WTC11 (cell line): Measurements from ENCODE around the gene DMAC1. TPM values are rescaled to one million over a fixed set of nuclear protein-coding genes. Genes with fewer than 3 reads are reported as not detected.

ENCODE experiments used
- ATAC-seq: fragments of 200-7000 bp; cut with Tn5 transposase; 2 replicates; pipeline ENCODE4 v1.10.0; 2021; ENCODE audit warnings: mild to moderate bottlenecking, moderate library complexity
- CTCF ChIA-PET: fragments of 300-600 bp; sonication (Branson Sonifier 250); formaldehyde crosslinking; loops from one replicate; lab custom pipeline; 2021; ENCODE audit warnings: antibody characterized with exemption; lab: Charles Lee
- POLR2A ChIA-PET: fragments of 350-600 bp; sonication (Branson Sonifier 250); formaldehyde crosslinking; loops from one replicate; lab custom pipeline; 2021; ENCODE audit warnings: antibody characterized with exemption; lab: Charles Lee
- DNase-seq: peaks from one replicate; pipeline ENCODE4 v3.0.0; 2021; ENCODE audit warnings: low spot score
- H3K27ac Mint-ChIP-seq: 2 replicates; pipeline ENCODE4 v1.8.0; 2021; ENCODE audit warnings: mixed read lengths
- H3K27me3 Mint-ChIP-seq: 2 replicates; pipeline ENCODE4 v1.8.0; 2021; ENCODE audit warnings: low read depth, mild to moderate bottlenecking, moderate library complexity, mixed read lengths
- H3K36me3 Mint-ChIP-seq: 2 replicates; pipeline ENCODE4 v1.8.0; 2021; ENCODE audit warnings: mixed read lengths
- H3K4me1 Mint-ChIP-seq: 2 replicates; pipeline ENCODE4 v1.8.0; 2022; ENCODE audit warnings: mixed read lengths
- H3K4me3 Mint-ChIP-seq: 2 replicates; pipeline ENCODE4 v1.8.0; 2021; ENCODE audit warnings: mild to moderate bottlenecking, moderate library complexity, mixed read lengths
- H3K9me3 Mint-ChIP-seq: 2 replicates; pipeline ENCODE4 v1.8.0; 2021; ENCODE audit warnings: mixed read lengths
- AR ChIP-seq: fragments of 250-450 bp; sonication (Bioruptor Pico); IDR thresholded peaks from 2 replicates; pipeline ENCODE4 v1.9.0; 2021; ENCODE audit warnings: mild to moderate bottlenecking
- ATF1 ChIP-seq: sonication (generic); formaldehyde crosslinking; IDR thresholded peaks from 2 replicates; pipeline ENCODE4 v1.8.1; 2023; ENCODE audit warnings: mild to moderate bottlenecking, moderate library complexity, missing genetic modification reagents
- ELF4 ChIP-seq: sonication (generic); formaldehyde crosslinking; IDR thresholded peaks from 2 replicates; pipeline ENCODE4 v1.8.1; 2022; ENCODE audit warnings: low read depth, mild to moderate bottlenecking, moderate library complexity, missing genetic modification reagents
- ESRRA ChIP-seq: sonication (generic); formaldehyde crosslinking; IDR thresholded peaks from 2 replicates; pipeline ENCODE4 v1.8.1; 2022; ENCODE audit warnings: mild to moderate bottlenecking, missing genetic modification reagents, borderline replicate concordance
- FOXJ3 ChIP-seq: sonication (generic); formaldehyde crosslinking; IDR thresholded peaks from 2 replicates; pipeline ENCODE4 v1.9.0; 2021; ENCODE audit warnings: missing genetic modification reagents, mild to moderate bottlenecking, borderline replicate concordance
- GRHL2 ChIP-seq: fragments of 250-450 bp; sonication (Bioruptor Pico); IDR thresholded peaks from 2 replicates; pipeline ENCODE4 v1.8.0; 2022; ENCODE audit warnings: mild to moderate bottlenecking, moderate library complexity; ENCODE audit not compliant: insufficient replicate concordance, severe bottlenecking
- IRF1 ChIP-seq: sonication (generic); formaldehyde crosslinking; IDR thresholded peaks from 2 replicates; pipeline ENCODE4 v1.8.0; 2023; ENCODE audit warnings: missing genetic modification reagents
- IRF2 ChIP-seq: sonication (generic); formaldehyde crosslinking; IDR thresholded peaks from 2 replicates; pipeline ENCODE4 v1.8.0; 2022; ENCODE audit warnings: low read depth, missing genetic modification reagents, borderline replicate concordance
- KAT7 ChIP-seq: sonication (generic); formaldehyde crosslinking; IDR thresholded peaks from 2 replicates; pipeline ENCODE4 v1.8.1; 2023; ENCODE audit warnings: missing genetic modification reagents, mild to moderate bottlenecking, borderline replicate concordance
- MXD4 ChIP-seq: fragments of 250-450 bp; sonication (Bioruptor Pico); IDR thresholded peaks from 2 replicates; pipeline ENCODE4 v1.8.0; 2021; ENCODE audit warnings: mild to moderate bottlenecking, moderate library complexity, borderline replicate concordance
- NR2C2 ChIP-seq: sonication (generic); formaldehyde crosslinking; IDR thresholded peaks from 2 replicates; pipeline ENCODE4 v1.8.0; 2022; ENCODE audit warnings: mild to moderate bottlenecking, missing genetic modification reagents
- RELA ChIP-seq: sonication (generic); formaldehyde crosslinking; IDR thresholded peaks from 2 replicates; pipeline ENCODE4 v1.8.1; 2022; ENCODE audit warnings: missing genetic modification reagents, mild to moderate bottlenecking, borderline replicate concordance
- RORB ChIP-seq: fragments of 250-450 bp; sonication (Bioruptor Pico); IDR thresholded peaks from 2 replicates; pipeline ENCODE4 v1.9.0; 2021; ENCODE audit warnings: mild to moderate bottlenecking
- SMAD3 ChIP-seq: sonication (generic); formaldehyde crosslinking; IDR thresholded peaks from 2 replicates; pipeline ENCODE4 v1.8.0; 2022; ENCODE audit warnings: missing genetic modification reagents, mild to moderate bottlenecking, borderline replicate concordance
- ZNF263 ChIP-seq: sonication (generic); formaldehyde crosslinking; IDR thresholded peaks from 2 replicates; pipeline ENCODE4 v1.8.1; 2022; ENCODE audit warnings: low read depth, mild to moderate bottlenecking, moderate library complexity, missing genetic modification reagents
- ZSCAN18 ChIP-seq: fragments of 250-450 bp; sonication (Bioruptor Pico); IDR thresholded peaks from 2 replicates; pipeline ENCODE4 v2.1.2; 2022; ENCODE audit warnings: mild to moderate bottlenecking, moderate library complexity
- total RNA-seq: library from RNA; stranded (reverse); gene quantifications from 3 replicates; pipeline ENCODE4 v1.2.3, GENCODE V29; 2021
- TF ChIP-seq, protein P1 (sequence below): sonication (generic); formaldehyde crosslinking; IDR thresholded peaks from 2 replicates; pipeline ENCODE4 v1.8.1; 2022; ENCODE audit warnings: low read depth, missing genetic modification reagents, borderline replicate concordance
- TF ChIP-seq, protein P2 (sequence below): sonication (generic); formaldehyde crosslinking; IDR thresholded peaks from 2 replicates; pipeline ENCODE4 v1.8.1; 2022; ENCODE audit warnings: mild to moderate bottlenecking, missing genetic modification reagents, moderate library complexity, borderline replicate concordance
- TF ChIP-seq, protein P3 (sequence below): sonication (generic); formaldehyde crosslinking; IDR thresholded peaks from 2 replicates; pipeline ENCODE4 v1.8.1; 2022; ENCODE audit warnings: missing genetic modification reagents, borderline replicate concordance
- TF ChIP-seq, protein P4 (sequence below): sonication (generic); formaldehyde crosslinking; conservative IDR thresholded peaks from 2 replicates; pipeline ENCODE4 v1.8.1; 2023; ENCODE audit warnings: mild to moderate bottlenecking, low read depth, missing genetic modification reagents, moderate library complexity

DMAC1 gene
- total RNA-seq, 1 experiment from 2014 or later: 71.2 TPM

GRCh38 chr9:7827056-7827455 lies 27.5 kb upstream of the DMAC1 start:
- ATAC-seq: no peak
- TF ChIP-seq NR2C2 (CRISPR knock-in tag) (no peak), AR (CRISPR knock-in tag) (no peak), SMAD3 (CRISPR knock-in tag) (no peak), GRHL2 (CRISPR knock-in tag) (no peak), MXD4 (CRISPR knock-in tag) (no peak), IRF2 (CRISPR knock-in tag) (no peak), ZNF263 (CRISPR knock-in tag) (no peak), KAT7 (CRISPR knock-in tag) (no peak), RORB (CRISPR knock-in tag) (no peak), ZSCAN18 (CRISPR knock-in tag) (no peak), FOXJ3 (no peak), IRF1 (CRISPR knock-in tag) (no peak), ELF4 (CRISPR knock-in tag) (no peak), ESRRA (CRISPR knock-in tag) (no peak), RELA (no peak), ATF1 (no peak)
- TF ChIP-seq, protein P1, sequence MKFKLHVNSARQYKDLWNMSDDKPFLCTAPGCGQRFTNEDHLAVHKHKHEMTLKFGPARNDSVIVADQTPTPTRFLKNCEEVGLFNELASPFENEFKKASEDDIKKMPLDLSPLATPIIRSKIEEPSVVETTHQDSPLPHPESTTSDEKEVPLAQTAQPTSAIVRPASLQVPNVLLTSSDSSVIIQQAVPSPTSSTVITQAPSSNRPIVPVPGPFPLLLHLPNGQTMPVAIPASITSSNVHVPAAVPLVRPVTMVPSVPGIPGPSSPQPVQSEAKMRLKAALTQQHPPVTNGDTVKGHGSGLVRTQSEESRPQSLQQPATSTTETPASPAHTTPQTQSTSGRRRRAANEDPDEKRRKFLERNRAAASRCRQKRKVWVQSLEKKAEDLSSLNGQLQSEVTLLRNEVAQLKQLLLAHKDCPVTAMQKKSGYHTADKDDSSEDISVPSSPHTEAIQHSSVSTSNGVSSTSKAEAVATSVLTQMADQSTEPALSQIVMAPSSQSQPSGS (CRISPR knock-in tag): no peak
- TF ChIP-seq, protein P2, sequence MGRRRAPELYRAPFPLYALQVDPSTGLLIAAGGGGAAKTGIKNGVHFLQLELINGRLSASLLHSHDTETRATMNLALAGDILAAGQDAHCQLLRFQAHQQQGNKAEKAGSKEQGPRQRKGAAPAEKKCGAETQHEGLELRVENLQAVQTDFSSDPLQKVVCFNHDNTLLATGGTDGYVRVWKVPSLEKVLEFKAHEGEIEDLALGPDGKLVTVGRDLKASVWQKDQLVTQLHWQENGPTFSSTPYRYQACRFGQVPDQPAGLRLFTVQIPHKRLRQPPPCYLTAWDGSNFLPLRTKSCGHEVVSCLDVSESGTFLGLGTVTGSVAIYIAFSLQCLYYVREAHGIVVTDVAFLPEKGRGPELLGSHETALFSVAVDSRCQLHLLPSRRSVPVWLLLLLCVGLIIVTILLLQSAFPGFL (CRISPR knock-in tag): no peak
- TF ChIP-seq, protein P3, sequence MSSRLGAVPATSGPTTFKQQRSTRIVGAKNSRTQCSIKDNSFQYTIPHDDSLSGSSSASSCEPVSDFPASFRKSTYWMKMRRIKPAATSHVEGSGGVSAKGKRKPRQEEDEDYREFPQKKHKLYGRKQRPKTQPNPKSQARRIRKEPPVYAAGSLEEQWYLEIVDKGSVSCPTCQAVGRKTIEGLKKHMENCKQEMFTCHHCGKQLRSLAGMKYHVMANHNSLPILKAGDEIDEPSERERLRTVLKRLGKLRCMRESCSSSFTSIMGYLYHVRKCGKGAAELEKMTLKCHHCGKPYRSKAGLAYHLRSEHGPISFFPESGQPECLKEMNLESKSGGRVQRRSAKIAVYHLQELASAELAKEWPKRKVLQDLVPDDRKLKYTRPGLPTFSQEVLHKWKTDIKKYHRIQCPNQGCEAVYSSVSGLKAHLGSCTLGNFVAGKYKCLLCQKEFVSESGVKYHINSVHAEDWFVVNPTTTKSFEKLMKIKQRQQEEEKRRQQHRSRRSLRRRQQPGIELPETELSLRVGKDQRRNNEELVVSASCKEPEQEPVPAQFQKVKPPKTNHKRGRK (CRISPR knock-in tag): no peak
- TF ChIP-seq, protein P4, sequence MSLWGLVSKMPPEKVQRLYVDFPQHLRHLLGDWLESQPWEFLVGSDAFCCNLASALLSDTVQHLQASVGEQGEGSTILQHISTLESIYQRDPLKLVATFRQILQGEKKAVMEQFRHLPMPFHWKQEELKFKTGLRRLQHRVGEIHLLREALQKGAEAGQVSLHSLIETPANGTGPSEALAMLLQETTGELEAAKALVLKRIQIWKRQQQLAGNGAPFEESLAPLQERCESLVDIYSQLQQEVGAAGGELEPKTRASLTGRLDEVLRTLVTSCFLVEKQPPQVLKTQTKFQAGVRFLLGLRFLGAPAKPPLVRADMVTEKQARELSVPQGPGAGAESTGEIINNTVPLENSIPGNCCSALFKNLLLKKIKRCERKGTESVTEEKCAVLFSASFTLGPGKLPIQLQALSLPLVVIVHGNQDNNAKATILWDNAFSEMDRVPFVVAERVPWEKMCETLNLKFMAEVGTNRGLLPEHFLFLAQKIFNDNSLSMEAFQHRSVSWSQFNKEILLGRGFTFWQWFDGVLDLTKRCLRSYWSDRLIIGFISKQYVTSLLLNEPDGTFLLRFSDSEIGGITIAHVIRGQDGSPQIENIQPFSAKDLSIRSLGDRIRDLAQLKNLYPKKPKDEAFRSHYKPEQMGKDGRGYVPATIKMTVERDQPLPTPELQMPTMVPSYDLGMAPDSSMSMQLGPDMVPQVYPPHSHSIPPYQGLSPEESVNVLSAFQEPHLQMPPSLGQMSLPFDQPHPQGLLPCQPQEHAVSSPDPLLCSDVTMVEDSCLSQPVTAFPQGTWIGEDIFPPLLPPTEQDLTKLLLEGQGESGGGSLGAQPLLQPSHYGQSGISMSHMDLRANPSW (CRISPR knock-in tag): no peak
- TF ChIP-seq, all 79 proteins: peak for 0
- Mint-ChIP-seq H3K36me3 (no peaks in the 10 kb centered on the region), H3K9me3 (peaks cover 5% of the 10 kb centered on the region; the same call in 1 of the 2 replicates), H3K4me3 (no peak overlapping the region), H3K4me1 (no peaks in the 10 kb centered on the region; the same call in 1 of the 2 replicates), H3K27ac (no peak overlapping the region), H3K27me3 (no peaks in the 10 kb centered on the region)
- ChIA-PET CTCF (no interaction called here), POLR2A (interaction anchor here (0.6 kb wide), 1 partner anchor 89 kb away, joined by 5 read pairs; no protein-coding TSS in a partner anchor)
- DNase-seq: no peak
